Mesenteric fat pad (tissue), 1 donor: ENCODE results near the gene TWNK. TPM values are rescaled to one million over a fixed set of nuclear protein-coding genes. Genes with fewer than 3 reads are reported as not detected.
A peak's percentile ranks its signal among the peaks of the same experiment; 100 is the strongest.

Experiments used
- DNase-seq: peaks from one replicate; pipeline ENCODE4 v3.0.0-alpha.2; 2020; ENCODE audit warnings: low spot score
- total RNA-seq: library from RNA; stranded (reverse); fragmentation: NEBNext Ultra II Directional; extraction: Animal tissue kit (Norgen Biotek cat#: 25700); gene quantifications from one replicate; pipeline ENCODE4 v1.2.1, GENCODE V29; 2021
- donor health status: DM: yes; HTN: yes; CAD: no.

TWNK gene
- total RNA-seq, 1 donor from 2014 or later = 7.5 TPM

GRCh38 chr10:101010329-101010728 lies 23.0 kb downstream of the TWNK start:
- no peak for DNase-seq

- DNase-seq = no peak
These were observed 24.4 kb downstream of the TWNK start for GRCh38 chr10:101011517-101012423.

GRCh38 chr10:101012525-101013364 lies 25.4 kb downstream of the TWNK start:
- peak; percentile 94 for DNase-seq

GRCh38 chr10:101013365-101013825 lies 26.1 kb downstream of the TWNK start:
- no peak for DNase-seq

- no peak for DNase-seq
These were observed 27.0 kb downstream of the TWNK start for GRCh38 chr10:101014230-101014884.

- DNase-seq = no peak
These were observed 27.7 kb downstream of the TWNK start for GRCh38 chr10:101014966-101015581.

- no peak for DNase-seq
These were observed 28.2 kb downstream of the TWNK start for GRCh38 chr10:101015582-101015973.

GRCh38 chr10:101016814-101017213 lies 29.5 kb downstream of the TWNK start:
- no peak for DNase-seq

- DNase-seq = no peak
These were observed 30.8 kb downstream of the TWNK start for GRCh38 chr10:101018118-101018599.

- peak; percentile 95 for DNase-seq
These were observed 31.5 kb downstream of the TWNK start for GRCh38 chr10:101018600-101019439.

- DNase-seq = no peak
These were observed 32.0 kb downstream of the TWNK start for GRCh38 chr10:101019440-101019703.

- no peak for DNase-seq
These were observed 33.2 kb downstream of the TWNK start for GRCh38 chr10:101020427-101021075.

- no peak for DNase-seq
These were observed 33.9 kb downstream of the TWNK start for GRCh38 chr10:101021239-101021638.

- DNase-seq = no peak
These were observed 34.4 kb downstream of the TWNK start for GRCh38 chr10:101021692-101022251.

GRCh38 chr10:101022967-101023705 lies 35.8 kb downstream of the TWNK start:
- DNase-seq = no peak

- no peak for DNase-seq
These were observed 39.9 kb downstream of the TWNK start for GRCh38 chr10:101027106-101027720.

- DNase-seq = no peak
These were observed 41.3 kb downstream of the TWNK start for GRCh38 chr10:101028446-101029337.
